ENCODE data around the gene SEPTIN2.
"Not testable (repeated sequence)": the region's sequence is repeated elsewhere in the genome, so short reads cannot be mapped to it uniquely, and the experiment has no call there.

The SEPTIN2 gene

DNA sequence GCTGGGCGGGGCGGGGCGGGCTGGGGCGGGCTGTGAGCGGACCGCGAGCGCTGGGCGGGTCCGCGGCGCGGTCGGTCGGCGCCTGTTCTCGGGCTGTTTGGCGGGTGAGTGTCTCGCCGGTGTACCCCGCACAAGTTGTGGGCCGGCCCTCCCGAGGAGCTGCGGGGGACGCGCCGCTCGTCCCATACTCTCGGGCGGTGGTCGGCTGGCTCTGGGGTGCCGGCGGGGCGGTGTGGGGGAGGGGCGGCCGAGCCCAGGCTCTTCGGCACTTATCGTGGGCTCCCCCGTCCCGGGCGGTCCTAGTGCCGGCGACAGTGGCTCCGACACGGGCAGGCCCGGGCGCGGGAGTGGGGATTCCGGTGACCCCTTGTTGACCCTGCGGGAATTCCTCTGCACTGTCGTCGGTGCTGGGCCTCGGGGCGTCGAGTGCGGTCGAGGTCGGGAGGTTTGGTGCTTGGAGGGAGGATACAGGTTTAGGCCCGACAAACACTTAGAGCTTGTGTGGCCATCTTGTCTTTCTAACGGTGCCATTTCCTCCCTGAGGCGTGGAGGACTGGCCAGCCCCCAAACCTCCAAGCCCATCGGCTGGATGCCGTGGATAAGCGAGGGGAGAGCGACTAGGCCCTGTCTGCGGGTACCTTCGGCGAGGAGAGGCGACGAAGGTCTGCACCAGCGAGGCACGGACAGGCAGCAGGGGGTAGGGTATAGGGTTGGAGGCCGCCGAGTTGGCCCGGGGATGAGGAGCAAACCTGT lies at the start of gene SEPTIN2:
SEPTIN2 (plus strand) TSS at position 47 of the 753 bp plus-strand sequence. CDS start 8,308 bp downstream, outside the sequence.
- peak; percentile 53 to 67 for DNase-seq (ENCODE audit: low read depth in 2 of 2)

DNA sequence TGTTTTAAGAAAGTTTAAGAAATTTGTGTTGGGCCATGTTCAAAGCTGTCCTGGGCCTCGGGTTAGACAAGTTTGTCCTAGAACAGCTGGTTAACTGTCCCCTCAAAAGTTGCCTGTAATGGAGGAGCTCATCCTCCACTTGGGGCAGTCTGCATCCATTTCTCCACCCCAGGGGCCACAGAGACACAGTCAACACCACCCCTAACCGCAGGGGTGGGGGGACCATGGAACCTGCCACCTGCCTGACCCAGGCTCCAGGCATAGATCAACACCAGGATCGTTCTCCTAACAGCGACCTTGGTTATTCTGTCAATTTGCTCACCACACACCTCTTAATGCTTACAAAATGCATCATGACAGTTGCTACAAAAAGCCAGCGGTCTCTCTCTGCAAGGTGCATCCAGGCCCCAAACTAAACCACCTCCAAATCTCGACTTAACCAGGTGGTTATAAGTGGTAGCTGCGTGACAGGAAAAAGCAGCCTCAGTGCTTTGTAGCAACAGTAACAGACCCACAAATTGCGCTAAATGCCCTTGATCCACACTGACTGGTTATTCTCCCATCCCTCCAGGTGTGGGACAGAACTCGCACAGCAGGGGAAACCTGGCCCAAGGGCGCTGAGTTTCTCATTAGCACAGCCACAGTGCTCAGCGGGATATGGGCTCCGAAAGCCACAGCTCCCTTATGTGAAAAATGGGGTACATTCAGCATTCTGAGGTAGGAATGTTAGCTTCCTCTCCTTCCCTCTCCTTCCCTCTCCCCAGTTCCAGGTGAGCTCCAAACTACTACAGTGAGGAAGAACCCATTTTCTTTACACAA lies 48.3 kb upstream of the SEPTIN2 start:
- no peak for DNase-seq (ENCODE audit: low read depth in 2 of 2)

DNA sequence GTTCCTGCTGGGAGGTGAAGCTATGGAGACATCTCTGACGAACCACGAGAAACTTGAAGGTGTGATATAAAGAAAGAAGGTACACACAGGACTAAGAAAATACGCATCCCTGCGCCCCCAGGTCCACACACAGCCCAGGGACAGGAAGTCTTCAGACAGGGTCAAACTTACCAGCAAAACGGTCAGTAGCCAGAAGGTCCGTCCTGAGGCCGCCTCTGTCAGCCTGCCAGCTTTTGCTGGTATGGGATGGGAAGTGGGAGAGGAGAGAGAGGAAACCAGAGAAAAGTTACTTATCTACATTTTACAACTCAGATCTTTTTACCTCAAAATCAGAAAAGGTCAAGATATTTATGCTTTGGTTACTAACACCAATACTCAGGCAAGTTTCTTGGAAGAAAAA lies 47.4 kb upstream of the SEPTIN2 start:
- no peak for DNase-seq (ENCODE audit: low read depth in 2 of 2)

DNA sequence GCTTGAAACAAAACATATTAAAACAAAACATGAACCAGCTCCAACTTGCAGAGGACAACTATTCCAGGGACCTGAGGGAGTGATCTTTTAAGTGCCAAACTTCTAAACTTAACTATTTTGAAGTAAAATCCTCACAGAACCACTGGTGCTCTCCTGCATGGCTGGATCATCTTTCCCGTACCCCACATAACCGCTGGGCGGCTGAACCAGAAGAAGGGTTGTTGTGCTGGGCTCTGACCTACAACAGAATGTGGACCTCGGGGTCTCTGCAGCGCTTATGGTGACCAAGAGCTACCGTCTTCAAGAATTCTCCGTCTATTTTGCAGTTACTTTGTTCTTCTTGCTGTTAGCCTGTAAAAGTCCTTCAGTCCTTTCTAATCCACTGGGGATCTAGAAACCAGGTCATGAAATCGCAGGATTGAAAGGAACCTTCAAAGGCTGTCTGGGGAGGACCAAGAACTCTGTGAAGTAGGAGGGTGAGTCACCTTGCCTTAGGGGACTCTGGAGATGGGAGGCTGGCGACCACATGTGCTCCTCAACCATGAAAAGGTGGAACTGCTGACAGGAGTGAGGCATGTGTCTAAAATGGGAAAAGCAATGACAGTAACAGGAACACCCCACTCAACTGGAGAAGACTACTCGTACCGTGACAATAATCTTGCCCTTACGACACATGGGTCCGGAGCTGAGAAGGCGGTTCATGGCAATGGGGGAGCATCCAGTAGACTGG lies 46.8 kb upstream of the SEPTIN2 start:
- DNase-seq (ENCODE audit: low read depth in 2 of 2) = no peak

DNA sequence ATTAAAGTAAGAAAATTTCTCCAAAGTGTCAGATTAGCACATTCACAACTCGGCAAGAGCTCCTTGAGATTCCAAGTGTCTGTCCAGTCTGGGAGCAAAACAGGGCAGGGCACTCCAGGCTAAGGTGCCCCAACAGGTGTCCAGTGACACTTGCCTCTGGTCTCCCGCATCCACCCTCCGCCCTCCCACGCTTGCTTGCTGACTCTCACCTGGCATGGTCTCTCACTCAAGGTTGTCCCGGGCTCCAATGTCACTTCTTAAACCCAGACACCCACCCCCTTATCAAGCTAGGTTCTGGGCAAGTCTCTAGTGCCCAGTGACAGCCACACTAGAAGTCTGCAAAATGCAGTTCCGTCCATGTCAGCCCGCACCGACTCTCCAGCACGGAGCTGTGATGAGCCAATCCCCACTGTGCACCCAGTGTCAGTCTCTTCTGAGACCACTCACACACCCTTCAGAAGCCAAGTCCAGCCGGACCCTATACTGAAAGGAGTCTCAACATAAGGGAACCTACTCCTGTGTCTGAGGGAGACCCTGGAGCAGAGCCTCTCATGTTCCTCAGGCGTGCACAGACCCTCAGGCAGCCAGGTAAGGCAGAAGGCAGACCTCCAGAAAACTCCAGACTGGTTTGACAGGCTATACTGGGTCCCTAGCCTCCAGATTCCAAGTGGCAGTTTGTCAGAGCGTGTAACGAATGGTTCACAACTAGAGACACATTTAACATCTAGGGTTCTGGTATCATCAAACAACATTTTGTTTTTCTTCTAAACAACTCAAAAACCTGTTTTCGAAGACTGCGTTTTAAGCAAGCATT lies 45.8 kb upstream of the SEPTIN2 start:
- DNase-seq (ENCODE audit: low read depth in 2 of 2) = no peak

DNA sequence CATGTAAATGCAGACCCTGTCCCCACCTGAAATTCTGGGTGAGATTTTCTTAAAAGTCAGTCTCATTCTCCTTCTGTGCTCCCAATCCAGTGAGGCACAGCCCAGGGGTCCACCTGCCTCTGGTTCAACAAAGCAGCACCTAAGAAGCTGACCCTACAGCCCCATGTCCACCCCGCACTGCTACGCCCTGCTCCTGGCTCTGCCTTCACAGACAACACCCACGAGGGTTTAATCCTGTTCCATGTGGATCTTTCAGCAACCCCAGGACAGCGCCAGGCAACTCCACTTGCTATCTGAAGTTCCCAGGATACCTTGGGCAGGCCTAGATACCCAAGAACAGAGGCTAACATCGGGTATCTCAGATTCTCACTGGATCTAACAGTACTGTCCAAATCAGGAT lies 45.2 kb upstream of the SEPTIN2 start:
- no peak for DNase-seq (ENCODE audit: low read depth in 2 of 2)

DNA sequence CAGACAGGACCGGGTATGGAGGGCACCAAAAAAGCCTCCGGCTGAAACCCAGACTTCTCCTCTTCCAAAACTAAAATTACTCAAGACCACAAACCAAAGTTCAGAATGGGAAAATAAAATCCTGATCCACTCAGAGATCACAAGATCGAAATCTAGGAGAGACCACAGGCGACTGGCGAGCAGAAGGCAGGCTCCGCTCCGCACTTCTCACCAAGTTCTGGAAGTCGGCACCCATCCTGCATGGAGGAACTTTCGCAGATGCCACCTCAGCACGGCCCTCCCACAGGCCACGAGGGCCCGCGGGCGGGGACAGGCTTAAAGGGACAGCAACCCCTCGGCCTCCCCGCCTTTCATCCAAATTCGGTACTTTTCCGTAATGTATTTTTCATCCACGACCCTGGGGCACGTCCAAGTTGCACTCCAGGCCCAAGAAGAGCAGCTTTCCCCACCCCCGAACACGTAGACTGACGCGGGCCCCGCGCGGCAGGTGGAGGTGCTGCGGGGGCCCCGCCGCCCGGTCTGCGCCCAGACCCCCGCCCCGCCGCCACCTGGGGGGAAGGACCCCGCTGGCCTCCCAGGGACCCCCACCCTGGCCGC lies 43.9 kb upstream of the SEPTIN2 start:
- peak in 1 of 2 donors; percentile 42 for DNase-seq (ENCODE audit: low read depth in 2 of 2)

DNA sequence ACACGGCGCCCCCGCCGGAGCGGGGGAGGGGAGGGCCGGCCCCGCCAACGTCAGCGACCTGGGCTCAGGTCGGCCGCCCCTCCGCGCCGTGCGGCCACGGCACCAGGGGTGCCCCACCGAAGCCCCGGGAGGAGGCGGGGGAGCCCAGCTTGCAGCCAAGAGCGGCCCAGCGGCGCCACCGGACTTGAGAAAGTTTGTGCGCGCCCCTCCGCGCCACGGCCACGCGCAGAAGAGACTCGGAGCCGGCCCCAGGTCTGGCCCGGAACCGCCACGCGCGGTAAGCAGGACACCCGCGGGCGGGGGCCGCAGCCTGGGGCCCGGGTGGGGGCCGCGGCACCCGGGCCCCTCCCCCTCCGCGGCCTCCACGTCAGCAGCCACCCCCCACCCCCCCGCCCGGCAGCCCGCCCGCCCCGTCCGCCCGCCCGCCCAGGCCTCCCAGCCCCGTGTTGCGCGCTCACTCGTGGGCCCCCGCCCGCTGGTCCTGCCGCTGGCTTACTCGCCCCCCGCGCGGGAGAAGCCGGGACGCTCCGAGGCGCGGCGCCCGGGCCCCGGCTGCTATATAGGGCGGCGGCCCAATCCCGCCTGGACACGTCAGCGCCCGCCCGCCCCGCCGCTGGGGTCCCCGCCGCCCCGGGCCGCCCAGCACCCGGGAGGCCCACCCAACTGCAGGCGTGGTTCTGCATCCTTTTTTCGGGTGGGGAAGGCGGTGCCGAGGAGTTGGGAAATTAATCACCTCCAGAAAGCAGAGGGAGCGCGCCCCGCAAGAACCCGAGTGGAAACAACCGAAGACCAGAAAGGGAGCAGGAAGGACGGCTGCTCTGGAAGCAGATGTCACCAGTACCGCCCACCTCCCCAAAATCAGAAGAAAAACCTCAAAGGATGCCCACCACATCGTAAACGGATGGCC lies 43.2 kb upstream of the SEPTIN2 start:
- DNase-seq (ENCODE audit: low read depth in 2 of 2) = no peak

DNA sequence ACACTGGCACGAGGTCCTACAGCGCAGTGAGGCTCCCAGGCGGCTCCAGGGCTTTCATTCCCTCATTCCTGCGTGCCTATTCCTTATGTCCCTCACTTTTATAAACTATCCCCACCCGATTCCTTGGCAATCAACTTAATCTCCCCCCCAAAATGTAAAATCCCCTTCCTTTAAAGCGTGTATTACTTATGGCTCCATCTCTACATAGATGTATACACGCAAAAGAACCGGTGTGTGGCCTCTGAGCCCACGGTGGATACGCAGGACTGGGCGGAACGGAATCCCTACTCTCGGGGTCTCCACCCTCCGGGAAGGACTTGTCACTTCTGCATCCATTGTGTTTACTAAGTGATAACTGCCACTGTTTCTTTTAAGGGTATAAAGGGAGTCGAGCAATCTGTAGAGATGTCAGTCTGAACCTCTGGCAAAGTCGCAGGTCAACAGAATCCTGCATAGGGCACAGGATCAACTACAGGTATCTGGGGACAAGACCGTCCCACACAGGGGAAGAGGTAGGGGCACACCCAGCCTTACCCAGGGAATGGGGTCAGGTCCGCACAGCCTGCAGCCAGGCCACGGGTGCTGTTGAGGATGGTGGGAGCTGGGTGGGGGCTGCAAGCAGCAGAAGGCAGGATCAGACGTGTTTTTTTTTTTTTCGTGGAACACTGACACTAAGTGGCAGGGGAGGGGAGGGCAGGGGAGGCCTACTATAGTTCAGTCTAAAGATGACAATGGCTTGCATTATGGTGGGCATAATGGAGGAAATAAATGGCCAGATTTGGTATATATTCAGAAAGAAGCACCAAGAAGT lies 42.3 kb upstream of the SEPTIN2 start:
- no peak for DNase-seq (ENCODE audit: low read depth in 2 of 2)

DNA sequence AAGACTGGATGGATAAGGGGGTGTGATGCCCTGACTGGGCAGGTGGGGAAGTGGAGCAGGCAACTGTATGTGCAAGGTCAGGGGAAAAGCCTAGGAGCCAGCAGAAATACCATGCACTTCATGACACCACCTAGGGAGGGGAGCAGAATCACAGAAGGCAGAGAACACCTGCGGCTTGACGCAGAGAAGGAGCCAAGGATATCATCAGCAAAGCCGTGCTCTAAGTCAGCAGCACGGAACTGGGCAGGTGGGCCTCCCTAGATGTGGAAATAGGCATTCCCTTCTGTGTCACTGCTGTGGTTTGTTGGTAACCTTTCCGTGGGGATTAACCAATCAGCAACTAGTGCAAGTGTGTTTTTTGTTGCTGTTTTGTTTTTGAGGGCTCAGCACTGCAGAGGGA lies 41.6 kb upstream of the SEPTIN2 start:
- no peak for DNase-seq (ENCODE audit: low read depth in 2 of 2)

DNA sequence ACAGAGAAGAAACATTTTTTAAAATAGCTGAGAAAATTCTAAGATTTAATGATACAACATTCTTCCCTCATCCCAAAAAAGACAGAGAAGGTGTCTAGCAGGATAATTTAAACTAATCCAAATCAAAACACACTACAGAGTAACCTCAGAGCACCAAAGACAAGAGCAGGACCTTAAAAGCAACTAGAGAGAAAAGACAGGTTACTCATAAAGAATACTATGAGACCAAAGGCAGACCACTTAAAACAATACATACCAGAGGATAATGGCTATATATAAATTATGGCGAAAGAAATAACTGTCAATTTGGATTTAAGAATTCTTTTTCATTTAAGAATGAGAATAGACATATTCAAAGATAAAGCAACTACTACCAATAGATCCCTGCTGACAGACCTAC lies 40.2 kb upstream of the SEPTIN2 start:
- no peak for DNase-seq (ENCODE audit: low read depth in 2 of 2)

DNA sequence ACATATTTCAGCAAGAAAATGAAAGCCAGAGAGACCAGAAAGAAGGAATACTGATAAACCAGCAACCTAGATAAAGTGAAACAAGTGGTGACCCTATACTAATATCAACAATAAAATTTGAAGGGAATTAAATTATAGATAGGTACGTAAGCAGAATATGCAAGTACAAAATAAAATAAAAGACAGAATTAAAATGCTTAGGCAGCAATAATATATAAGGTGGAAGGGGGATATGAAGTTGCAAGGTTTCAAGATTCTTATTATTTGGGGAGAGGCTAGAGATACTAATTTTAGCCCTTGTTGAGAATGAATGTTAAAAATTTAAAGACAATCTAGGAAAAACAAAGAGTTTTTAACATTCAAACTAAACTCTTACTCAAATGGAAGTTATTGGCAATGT lies 39.8 kb upstream of the SEPTIN2 start:
- DNase-seq (ENCODE audit: low read depth in 2 of 2) = no peak

DNA sequence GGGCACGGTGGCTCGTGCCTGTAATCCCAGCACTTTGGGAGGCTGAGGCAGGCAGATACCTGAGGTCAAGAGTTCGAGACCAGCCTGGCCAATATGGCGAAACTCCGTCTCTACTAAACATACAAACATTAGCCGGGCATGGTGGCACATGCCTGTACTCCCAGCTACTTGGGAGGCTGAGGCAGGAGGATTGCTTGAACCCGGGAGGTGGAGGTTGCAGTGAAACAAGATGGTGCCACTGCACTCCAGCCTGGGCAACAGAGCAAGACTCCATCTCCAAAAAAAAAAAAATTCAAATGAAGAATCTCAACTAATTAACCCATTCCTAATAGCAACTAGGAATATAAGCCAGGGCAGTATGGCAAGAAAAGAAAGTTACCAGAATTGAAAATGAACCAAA lies 37.4 kb upstream of the SEPTIN2 start:
- not testable (repeated sequence) for DNase-seq (ENCODE audit: low read depth in 2 of 2)

DNA sequence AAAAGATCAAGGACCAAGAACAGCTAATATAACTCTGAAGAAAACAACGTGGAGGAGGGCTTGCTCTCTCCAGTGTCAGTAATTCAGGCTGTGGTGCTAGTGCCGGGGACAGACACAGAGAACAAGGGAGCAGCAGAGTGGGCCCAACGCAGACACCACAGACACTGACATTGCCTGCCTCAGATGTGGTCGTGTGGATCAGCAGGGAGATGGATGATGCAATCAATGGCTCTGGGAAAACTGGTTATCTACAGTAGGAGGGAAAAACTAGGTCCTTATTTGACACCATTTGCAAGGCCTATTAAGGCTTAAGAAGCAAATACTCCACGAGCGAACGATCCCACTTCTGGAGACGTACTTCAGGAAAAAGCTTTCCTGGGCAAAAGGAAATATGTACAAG lies 36.3 kb upstream of the SEPTIN2 start:
- DNase-seq (ENCODE audit: low read depth in 2 of 2) = no peak

DNA sequence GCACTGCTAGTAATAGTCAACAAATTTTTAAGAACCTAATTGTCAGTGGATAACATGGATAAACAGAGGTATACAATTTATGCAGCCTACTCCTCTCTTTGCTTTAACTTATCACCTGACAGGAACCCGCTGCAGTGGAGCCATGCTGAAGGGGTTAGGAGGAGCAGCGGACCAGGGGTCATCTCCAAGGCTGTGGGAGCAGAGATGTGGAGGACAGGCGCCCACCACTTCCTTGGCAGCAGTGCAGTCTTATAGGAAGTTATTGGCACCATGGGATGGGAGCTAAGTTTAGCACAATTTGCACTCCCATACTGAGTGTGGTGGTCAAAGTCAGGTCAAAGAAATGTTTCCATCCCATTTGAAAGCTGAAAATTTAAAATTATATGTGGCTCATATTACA lies 35.9 kb upstream of the SEPTIN2 start:
- DNase-seq (ENCODE audit: low read depth in 2 of 2) = no peak

DNA sequence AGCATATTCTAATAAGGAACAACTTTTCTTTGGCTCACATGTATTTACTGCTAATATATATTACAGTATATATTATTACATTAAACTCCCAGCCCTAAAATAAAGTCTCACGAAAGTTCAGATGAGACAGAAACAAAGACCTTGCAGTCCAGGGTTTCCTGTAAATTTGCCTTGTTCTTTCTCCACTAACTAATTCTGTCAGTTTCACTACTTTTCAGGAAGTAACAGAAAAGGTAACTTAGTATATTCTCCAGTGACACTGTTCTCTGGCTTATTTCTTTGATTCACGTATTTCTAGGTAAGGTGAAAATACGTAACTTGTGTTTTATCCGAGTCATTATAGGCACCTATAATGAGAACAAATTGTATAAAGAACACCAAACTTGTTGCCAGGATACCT lies 35.4 kb upstream of the SEPTIN2 start:
- no peak for DNase-seq (ENCODE audit: low read depth in 2 of 2)

DNA sequence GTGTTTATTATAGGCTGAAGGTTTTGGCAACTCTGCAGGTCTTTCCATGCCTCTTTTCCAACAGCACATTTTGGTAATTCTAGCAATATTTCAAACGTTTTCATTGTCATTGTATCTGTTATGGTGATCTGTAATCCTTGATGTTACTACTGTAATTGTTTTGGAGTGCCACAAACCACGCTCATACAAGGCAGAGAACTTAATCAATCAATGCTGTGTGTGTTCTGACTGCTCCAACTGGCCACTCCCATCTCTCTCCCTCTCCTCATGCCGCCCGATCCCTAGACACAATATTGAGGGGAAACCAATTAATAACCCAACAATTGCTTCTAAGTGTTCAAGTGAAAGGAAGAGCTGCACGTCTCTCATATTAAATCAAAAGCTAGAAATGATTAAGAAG lies 33.2 kb upstream of the SEPTIN2 start:
- DNase-seq (ENCODE audit: low read depth in 2 of 2) = no peak

DNA sequence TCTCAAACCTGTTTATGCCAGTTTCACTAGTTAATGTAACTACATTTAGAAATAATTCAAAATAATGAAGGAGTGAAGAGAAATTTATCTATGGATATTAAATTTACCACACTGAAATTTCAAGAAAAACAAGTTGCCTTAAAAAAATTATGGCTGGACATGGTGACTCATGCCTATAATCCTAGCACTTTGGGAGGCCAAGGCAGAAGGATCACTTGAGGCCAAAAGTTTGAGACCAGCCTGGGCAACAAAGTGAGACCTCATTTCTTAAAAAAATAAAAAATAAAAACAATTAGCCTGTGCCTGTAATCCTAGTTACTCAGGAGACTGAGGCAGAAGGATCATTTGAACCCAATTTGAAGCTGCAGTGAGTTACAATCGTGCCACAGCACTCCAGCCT lies 30.1 kb upstream of the SEPTIN2 start:
- DNase-seq (ENCODE audit: low read depth in 2 of 2) = no peak

DNA sequence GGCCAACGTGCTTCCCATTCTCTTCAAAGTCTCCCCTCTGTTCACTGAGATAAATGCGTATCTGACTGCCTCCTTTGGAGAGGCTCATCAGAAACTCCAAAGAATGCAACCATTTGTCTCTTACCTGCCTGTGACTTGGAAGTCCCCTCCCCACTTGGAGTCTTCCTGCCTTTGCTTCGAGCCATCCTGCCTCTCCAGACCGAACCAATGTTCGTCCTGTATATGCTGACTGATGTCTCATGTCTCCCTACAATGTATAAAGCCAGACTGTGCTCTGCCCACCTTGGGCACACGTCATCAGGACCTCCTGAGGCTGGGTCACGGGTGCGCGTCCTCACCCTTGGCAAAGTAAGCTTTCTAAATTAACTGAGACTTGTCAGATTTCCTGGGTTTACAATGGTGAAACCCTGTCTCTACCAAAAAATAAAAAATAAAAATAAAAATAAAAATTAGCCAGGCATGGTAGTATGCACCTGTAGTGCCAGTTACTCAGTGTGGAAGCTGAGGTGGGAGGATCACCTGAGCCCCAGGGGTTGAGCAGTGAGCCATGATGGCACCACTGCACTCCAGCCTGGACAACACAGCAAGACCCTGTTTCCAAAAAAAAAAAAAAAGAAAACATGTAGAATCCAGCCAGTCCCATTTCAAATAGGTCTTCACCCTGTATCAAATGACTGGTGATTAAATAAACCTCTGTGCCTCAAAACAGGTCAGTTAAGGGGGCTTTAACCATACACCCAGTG lies 29.2 kb upstream of the SEPTIN2 start:
- DNase-seq (ENCODE audit: low read depth in 2 of 2) = no peak

All from stimulated activated CD4-positive, alpha-beta T cell treated with anti-CD3 and anti-CD28 coated beads, Interleukin-15, amount 100 ng/mL, for 48 hours (primary cell).